H1 (cell line): ENCODE results near the gene FTL. TPM values are rescaled to one million over a fixed set of nuclear protein-coding genes. Genes with fewer than 3 reads are reported as not detected.

Experiments
- CTCF ChIA-PET: fragments of 300-600 bp; sonication (Branson Sonifier 250); formaldehyde crosslinking; loops from one replicate; lab custom pipeline; 2021; ENCODE audit not compliant: partially characterized antibody; lab: Charles Lee
- POLR2A ChIA-PET: fragments of 300-600 bp; sonication (Branson Sonifier 250); formaldehyde crosslinking; loops from one replicate; lab custom pipeline; 2021; ENCODE audit warnings: inconsistent platforms; ENCODE audit not compliant: partially characterized antibody; lab: Charles Lee
- DNase-seq, 2 experiments: peaks; one replicate each; pipeline versions ENCODE4 v3.0.0 to v3.0.0-alpha.2; 2010 to 2022; ENCODE audit warnings: low spot score in 2 of 2, low read depth in 1 of 2, mixed read lengths in 1 of 2
- FAIRE-seq: peaks from 2 replicates; lab custom pipeline; 2011; peaks lifted over from hg19 to GRCh38; lab: Jason Lieb, UNC
- H2AFZ ChIP-seq: 2 replicates; pipeline ENCODE4 v1.8.1; 2012; ENCODE audit warnings: low read length, inconsistent platforms
- H2AK5ac ChIP-seq: 2 replicates; pipeline ENCODE4 v1.6.1; 2013; ENCODE audit warnings: low read depth, low read length
- H2BK120ac ChIP-seq: replicated peaks from 2 replicates; pipeline ENCODE3; 2013; ENCODE audit warnings: low read depth, low read length, inconsistent platforms
- H2BK12ac ChIP-seq: 2 replicates; pipeline ENCODE4 v1.6.1; 2013; ENCODE audit warnings: low read depth, low read length
- H2BK15ac ChIP-seq: 2 replicates; pipeline ENCODE4 v1.6.1; 2013; ENCODE audit warnings: low read length
- H2BK20ac ChIP-seq: 2 replicates; pipeline ENCODE4 v1.6.1; 2013; ENCODE audit warnings: low read length
- H2BK5ac ChIP-seq: 2 replicates; pipeline ENCODE4 v1.6.1; 2013; ENCODE audit warnings: low read depth, low read length
- H3K14ac ChIP-seq: 2 replicates; pipeline ENCODE4 v1.6.1; 2013; ENCODE audit warnings: inconsistent platforms; ENCODE audit not compliant: insufficient read length
- H3K18ac ChIP-seq: 2 replicates; pipeline ENCODE4 v1.6.1; 2013; ENCODE audit warnings: low read length; ENCODE audit errors: extremely low read depth
- H3K23ac ChIP-seq: 2 replicates; pipeline ENCODE4 v1.6.1; 2013; ENCODE audit warnings: inconsistent platforms; ENCODE audit not compliant: insufficient read length
- H3K23me2 ChIP-seq: 2 replicates; pipeline ENCODE4 v1.6.1; 2013; ENCODE audit warnings: low read depth, low read length
- H3K27ac ChIP-seq: 2 replicates; pipeline ENCODE4 v1.6.1; 2011; ENCODE audit warnings: low read depth, low read length, inconsistent platforms
- H3K27me3 ChIP-seq, 4 experiments: replicated peaks in 1 of 4; 1 replicate in 1 of 4; 2 replicates in 3 of 4; pipeline versions ENCODE4 v1.6.1 to v1.8.1; 2011 to 2013; ENCODE audit warnings: low read length in 3 of 4, mild to moderate bottlenecking in 3 of 4, inconsistent platforms in 2 of 4, mixed read lengths in 2 of 4, moderate library complexity in 1 of 4; ENCODE audit not compliant: control insufficient read depth in 3 of 4, insufficient read depth in 3 of 4; ENCODE audit errors: extremely low read depth in 1 of 4
- H3K36me3 ChIP-seq, 4 experiments: 2 replicates each; pipeline versions ENCODE4 v1.6.1 to v1.8.1; 2011 to 2013; ENCODE audit warnings: mild to moderate bottlenecking in 4 of 4, low read length in 3 of 4, moderate library complexity in 2 of 4, control low read depth in 1 of 4, inconsistent platforms in 1 of 4; ENCODE audit not compliant: insufficient read depth in 4 of 4, control insufficient read depth in 2 of 4
- H3K4ac ChIP-seq: replicated peaks from 2 replicates; pipeline ENCODE3; 2013; ENCODE audit warnings: low read length, low read depth, mixed read lengths, inconsistent platforms; ENCODE audit not compliant: insufficient read length
- H3K4me1 ChIP-seq, 4 experiments: replicated peaks in 1 of 4; 1 replicate in 1 of 4; 2 replicates in 3 of 4; pipeline versions ENCODE4 v1.6.1 to v1.8.1; 2011 to 2013; ENCODE audit warnings: low read length in 3 of 4, inconsistent platforms in 2 of 4, mixed read lengths in 1 of 4; ENCODE audit not compliant: insufficient read depth in 4 of 4, control insufficient read depth in 3 of 4
- H3K4me2 ChIP-seq, 2 experiments: 2 replicates each; pipeline versions ENCODE4 v1.6.1 to v1.8.1; 2011 to 2013; ENCODE audit warnings: low read depth in 2 of 2, low read length in 2 of 2, control low read depth in 1 of 2, inconsistent platforms in 1 of 2, mild to moderate bottlenecking in 1 of 2; ENCODE audit not compliant: insufficient read depth in 1 of 2
- H3K4me3 ChIP-seq, 4 experiments: fragments of 200-600, 300-600 bp in 1 of 4; sonication (generic), shearing (Covaris generic), sonication (Bioruptor Twin) in 1 of 4; 2 replicates each; pipeline versions ENCODE4 v1.5.1 to v1.8.1; 2011 to 2016; ENCODE audit warnings: low read length in 4 of 4, low read depth in 3 of 4, control low read depth in 2 of 4, inconsistent platforms in 2 of 4, mild to moderate bottlenecking in 2 of 4, mixed read lengths in 1 of 4, moderate library complexity in 1 of 4; ENCODE audit not compliant: insufficient read depth in 2 of 4; ENCODE audit errors: extremely low read depth in 1 of 4
- H3K56ac ChIP-seq: replicated peaks from 2 replicates; pipeline ENCODE3; 2013; ENCODE audit warnings: low read depth, mild to moderate bottlenecking, mixed read lengths, low read length, inconsistent platforms; ENCODE audit not compliant: insufficient read length
- H3K79me1 ChIP-seq: 2 replicates; pipeline ENCODE4 v1.6.1; 2013; ENCODE audit warnings: low read depth, low read length, control low read depth
- H3K79me2 ChIP-seq, 2 experiments: 2 replicates each; pipeline versions ENCODE4 v1.6.1 to v1.8.1; 2012 to 2013; ENCODE audit warnings: low read length in 2 of 2, mild to moderate bottlenecking in 2 of 2, inconsistent platforms in 1 of 2; ENCODE audit not compliant: insufficient read depth in 2 of 2, control insufficient read depth in 1 of 2
- H3K9ac ChIP-seq, 4 experiments: replicated peaks in 1 of 4; 1 replicate in 1 of 4; 2 replicates in 3 of 4; pipeline versions ENCODE4 v1.6.1 to v1.8.1; 2011 to 2013; ENCODE audit warnings: low read depth in 3 of 4, low read length in 3 of 4, control low read depth in 2 of 4, mild to moderate bottlenecking in 2 of 4, moderate library complexity in 2 of 4, inconsistent platforms in 1 of 4; ENCODE audit errors: extremely low read depth in 1 of 4
- H3K9me3 ChIP-seq, 2 experiments: 2 replicates each; pipeline versions ENCODE4 v1.6.1 to v1.8.1; 2012 to 2013; ENCODE audit warnings: mild to moderate bottlenecking in 2 of 2, moderate library complexity in 2 of 2, control low read depth in 1 of 2, inconsistent platforms in 1 of 2, low read depth in 1 of 2, low read length in 1 of 2, mixed read lengths in 1 of 2; ENCODE audit not compliant: insufficient read depth in 2 of 2
- H4K20me1 ChIP-seq, 2 experiments: replicated peaks in 1 of 2; 2 replicates each; pipeline versions ENCODE3 to v1.8.1; 2011 to 2013; ENCODE audit warnings: inconsistent platforms in 2 of 2, low read length in 2 of 2, mild to moderate bottlenecking in 1 of 2; ENCODE audit not compliant: insufficient read depth in 2 of 2, control insufficient read depth in 1 of 2
- H4K5ac ChIP-seq: 2 replicates; pipeline ENCODE4 v1.6.1; 2013; ENCODE audit warnings: low read length, low read depth, mixed read lengths, inconsistent platforms; ENCODE audit not compliant: insufficient read length
- H4K8ac ChIP-seq: 2 replicates; pipeline ENCODE4 v1.8.0; 2013; ENCODE audit warnings: mild to moderate bottlenecking, moderate library complexity, low read length, inconsistent platforms; ENCODE audit not compliant: insufficient read depth; ENCODE audit errors: extremely low read depth
- H4K91ac ChIP-seq: replicated peaks from 2 replicates; pipeline ENCODE3; 2013; ENCODE audit warnings: low read length, mixed read lengths, inconsistent platforms; ENCODE audit not compliant: insufficient read length
- BRCA1 ChIP-seq: IDR thresholded peaks from 2 replicates; pipeline ENCODE4 v1.6.1; 2012; ENCODE audit warnings: low read depth, low read length, improper control_type of control experiment
- CEBPB ChIP-seq: IDR thresholded peaks from 2 replicates; pipeline ENCODE4 v1.6.1; 2012; ENCODE audit warnings: low read depth, low read length
- FOSL1 ChIP-seq: IDR thresholded peaks from 2 replicates; pipeline ENCODE4 v1.6.1; 2011; ENCODE audit warnings: mild to moderate bottlenecking, low read depth, low read length, moderate library complexity; ENCODE audit not compliant: insufficient read depth
- POLR2A ChIP-seq, 2 experiments: IDR thresholded peaks; 1 replicate in 1 of 2; 2 replicates in 1 of 2; pipeline ENCODE4 v1.6.1; 2011; ENCODE audit warnings: low read depth in 2 of 2, low read length in 2 of 2, mild to moderate bottlenecking in 2 of 2; ENCODE audit errors: control extremely low read depth in 1 of 2
- POLR2AphosphoS5 ChIP-seq: IDR thresholded peaks from 2 replicates; pipeline ENCODE4 v1.6.1; 2011; ENCODE audit warnings: low read depth, low read length
- RFX5 ChIP-seq: IDR thresholded peaks from 2 replicates; pipeline ENCODE4 v1.6.1; 2011; ENCODE audit warnings: low read depth, low read length, improper control_type of control experiment, borderline replicate concordance
- WGBS, 2 experiments: shearing (Covaris generic) in 1 of 2; methylation state at CpG; one replicate each; pipeline versions ENCODE4 v1.1.6 to v1.1.7; 2013 to 2015; ENCODE audit warnings: low lambda C conversion rate in 2 of 2, mixed read lengths in 2 of 2, inconsistent platforms in 1 of 2, low coverage in 1 of 2, missing lambda C conversion rate in 1 of 2; ENCODE audit not compliant: insufficient replicate concordance in 2 of 2, insufficient coverage in 1 of 2, insufficient read length in 1 of 2; ENCODE audit errors: extremely low coverage in 1 of 2, missing lambda C conversion rate in 1 of 2; 5-methylcytosine and 5-hydroxymethylcytosine counted together
- polyA plus RNA-seq, 7 experiments: library from polyadenylated mRNA; depleted of rRNA in 3 of 7; stranded (reverse) in 5 of 7; unstranded in 2 of 7; fragments of >200 nt in 5 of 7; fragments of 200-250 nt in 2 of 7; gene quantifications; 1 replicate in 5 of 7; 2 replicates in 1 of 7; 4 replicates in 1 of 7; pipeline versions ENCODE4 v1.2.1 to v1.2.3, GENCODE V29; 2011 to 2013; ENCODE audit warnings: missing spikeins in 2 of 7, mixed read lengths in 2 of 7
- total RNA-seq: library from RNA; stranded (reverse); fragmentation: NEBNext Ultra II Directional; extraction: Animal tissue kit (Norgen Biotek cat#: 25700); gene quantifications from 2 replicates; pipeline ENCODE4 v1.2.1, GENCODE V29; 2021

Gene FTL
- total and polyA plus RNA-seq, 2 of the 8 experiments (the other 6 are each of a cell fraction or from before 2014, with no cell fraction given): 1,751 to 2,427 TPM

- POLR2A ChIA-PET: interaction anchor here (0.6 to 1.7 kb wide), 5 partner anchors 12 to 115 kb away, joined by 3 to 5 read pairs (median 4); partner anchors contain the start of genes FTL and PPP1R15A
Measured at GRCh38 chr19:48987323-48987722, 22.2 kb downstream of the FTL start.

More at GRCh38 chr19:48987323-48987722, 22.2 kb downstream of the FTL start:
- H2AFZ ChIP-seq: no peak overlapping the region
- H2BK5ac ChIP-seq: no peak overlapping the region
- TF ChIP-seq FOSL1 (no peak), RFX5 (no peak), POLR2AphosphoS5 (no peak), CEBPB (no peak), POLR2A (IDR thresholded peaks at IDR 0.05; ENCODE audit: control extremely low read depth in 1 of 2, low read depth in 2 of 2, low read length in 2 of 2) (no peak), BRCA1 (no peak)
- H3K56ac ChIP-seq: no peak overlapping the region
- no peak overlapping the region for H3K18ac ChIP-seq
- no peak overlapping the region for H3K23ac ChIP-seq
- DNase-seq (no peak), FAIRE-seq (no peak)
- no peak overlapping the region for H2BK12ac ChIP-seq
- no peak overlapping the region for H3K4me2 ChIP-seq
- H4K20me1 ChIP-seq: peaks cover 0 to 10% of the 10 kb centered on the region in 2 experiments
- no peak overlapping the region for H3K4ac ChIP-seq
- no peaks in the 10 kb centered on the region for H3K9me3 ChIP-seq
- H3K27me3 ChIP-seq: no peaks in the 10 kb centered on the region
- no peak overlapping the region for H2BK15ac ChIP-seq
- no peak overlapping the region for H3K14ac ChIP-seq
- no peak overlapping the region for H3K9ac ChIP-seq
- peaks cover 0 to 1% (median 0%) of the 10 kb centered on the region in 4 experiments; a peak in 2 of 7 replicates for H3K4me1 ChIP-seq
- H3K4me3 ChIP-seq: no peak overlapping the region
- peaks cover 3 to 34% (median 10%) of the 10 kb centered on the region in 4 experiments; a peak in 5 of 8 replicates for H3K36me3 ChIP-seq
- H4K5ac ChIP-seq: no peak overlapping the region
- no peak overlapping the region for H2BK120ac ChIP-seq
- no peak overlapping the region for H2AK5ac ChIP-seq
- peaks cover 0 to 7% of the 10 kb centered on the region in 2 experiments; a peak in 1 of 4 replicates for H3K79me2 ChIP-seq
- H3K79me1 ChIP-seq: peaks cover 4% of the 10 kb centered on the region
- no peak overlapping the region for H4K91ac ChIP-seq
- CTCF ChIA-PET: interaction anchor here (0.7 to 1.9 kb wide), 7 partner anchors 11 to 324 kb away, joined by 3 to 12 read pairs (median 4); no protein-coding TSS in a partner anchor
- 81% methylated on average over 7 of the region's 7 CpGs; no CpG with 5 or more reads in 1 of the 2 experiments for WGBS, 2 experiments
- no peak overlapping the region for H2BK20ac ChIP-seq
- H3K23me2 ChIP-seq: no peaks in the 10 kb centered on the region; the same call in 1 of the 2 replicates
- H4K8ac ChIP-seq: no peak overlapping the region
- H3K27ac ChIP-seq: no peak overlapping the region
